Skeletal muscle tissue (tissue), 4 donors: ENCODE measurements around the gene NUB1. TPM values are rescaled to one million over a fixed set of nuclear protein-coding genes. Genes with fewer than 3 reads are reported as not detected.
A peak's percentile ranks its signal among the peaks of the same experiment; 100 is the strongest.

Experiments
- H3K27ac ChIP-seq: one replicate; pipeline ENCODE4 v1.7.0; 2013; ENCODE audit warnings: mild to moderate bottlenecking, low read depth, low read length, inconsistent platforms
- H3K27me3 ChIP-seq, 3 donors: one replicate each; pipeline ENCODE4 v1.7.0; 2013; ENCODE audit warnings: low read length in 3 of 3; ENCODE audit not compliant: control insufficient read depth in 3 of 3, insufficient read depth in 3 of 3
- H3K36me3 ChIP-seq, 3 donors: one replicate each; pipeline ENCODE4 v1.7.0; 2013; ENCODE audit warnings: low read length in 3 of 3; ENCODE audit not compliant: control insufficient read depth in 3 of 3, insufficient read depth in 3 of 3
- H3K4me1 ChIP-seq, 3 donors: one replicate each; pipeline ENCODE4 v1.7.0; 2013; ENCODE audit warnings: low read length in 3 of 3, mild to moderate bottlenecking in 3 of 3; ENCODE audit not compliant: control insufficient read depth in 3 of 3, insufficient read depth in 3 of 3
- H3K4me3 ChIP-seq, 3 donors: one replicate each; pipeline ENCODE4 v1.7.0; 2013; ENCODE audit warnings: low read length in 3 of 3
- H3K9ac ChIP-seq, 3 donors: one replicate each; pipeline ENCODE4 v1.7.0; 2013; ENCODE audit warnings: low read length in 3 of 3, mild to moderate bottlenecking in 3 of 3, moderate library complexity in 2 of 3, low read depth in 1 of 3
- H3K9me3 ChIP-seq, 3 donors: one replicate each; pipeline ENCODE4 v1.7.0; 2013; ENCODE audit warnings: low read length in 3 of 3; ENCODE audit not compliant: control insufficient read depth in 3 of 3
- total RNA-seq: library from RNA; depleted of rRNA; stranded (reverse); fragments of >200 nt; gene quantifications from one replicate; pipeline ENCODE4 v1.2.3, GENCODE V29; 2014
- donor health status: Osteomylitis.

Gene NUB1
- total RNA-seq, 1 donor from 2014 or later: 20.9 TPM

GRCh38 chr7:151351967-151352366 is 10.4 kb downstream of the NUB1 start:
- no peaks in the 10 kb centered on the region for H3K9me3 ChIP-seq
- H3K27me3 ChIP-seq: no peaks in the 10 kb centered on the region
- H3K4me3 ChIP-seq: no peak overlapping the region
- peaks cover 4 to 7% (median 4%) of the 10 kb centered on the region in 3 donors for H3K4me1 ChIP-seq
- no peak overlapping the region for H3K27ac ChIP-seq
- H3K36me3 ChIP-seq: peaks cover 40 to 69% (median 61%) of the 10 kb centered on the region in 3 donors
- H3K9ac ChIP-seq: no peak overlapping the region

GRCh38 chr7:151352512-151352911 is 10.9 kb downstream of the NUB1 start:
- Histone ChIP-seq H3K9ac (no peak overlapping the region), H3K9me3 (no peaks in the 10 kb centered on the region), H3K4me1 (peaks cover 4 to 7% (median 4%) of the 10 kb centered on the region in 3 donors), H3K36me3 (peaks cover 40 to 72% (median 59%) of the 10 kb centered on the region in 3 donors), H3K4me3 (no peak overlapping the region), H3K27me3 (no peaks in the 10 kb centered on the region), H3K27ac (no peak overlapping the region)

- Histone ChIP-seq H3K4me1 (peaks cover 0 to 2% (median 0%) of the 10 kb centered on the region in 3 donors), H3K27me3 (no peaks in the 10 kb centered on the region), H3K9me3 (no peaks in the 10 kb centered on the region), H3K4me3 (no peak overlapping the region), H3K27ac (no peak overlapping the region), H3K36me3 (peaks cover 24 to 40% (median 29%) of the 10 kb centered on the region in 3 donors), H3K9ac (no peak overlapping the region)
Observed at GRCh38 chr7:151361193-151361959, 19.8 kb downstream of the NUB1 start.

GRCh38 chr7:151363182-151363581 is 21.6 kb downstream of the NUB1 start:
- Histone ChIP-seq H3K27me3 (no peaks in the 10 kb centered on the region), H3K9ac (no peak overlapping the region), H3K4me1 (peaks cover under 1 to 5% (median under 1%) of the 10 kb centered on the region in 3 donors), H3K27ac (no peak overlapping the region), H3K36me3 (peaks cover 22 to 28% (median 23%) of the 10 kb centered on the region in 3 donors), H3K9me3 (no peaks in the 10 kb centered on the region), H3K4me3 (no peak overlapping the region)

GRCh38 chr7:151366166-151366879 is 24.7 kb downstream of the NUB1 start:
- Histone ChIP-seq H3K4me3 (no peak overlapping the region), H3K9ac (no peak overlapping the region), H3K27me3 (no peaks in the 10 kb centered on the region), H3K27ac (peak overlapping the region; percentile 31), H3K4me1 (peaks cover 3 to 8% (median 6%) of the 10 kb centered on the region in 3 donors), H3K36me3 (peaks cover 20 to 24% (median 23%) of the 10 kb centered on the region in 3 donors), H3K9me3 (no peaks in the 10 kb centered on the region)

GRCh38 chr7:151366880-151367222 is 25.2 kb downstream of the NUB1 start:
- Histone ChIP-seq H3K36me3 (peaks cover 20 to 24% (median 23%) of the 10 kb centered on the region in 3 donors), H3K4me1 (peaks cover 3 to 8% (median 6%) of the 10 kb centered on the region in 3 donors), H3K9me3 (no peaks in the 10 kb centered on the region), H3K4me3 (no peak overlapping the region), H3K27me3 (no peaks in the 10 kb centered on the region), H3K9ac (no peak overlapping the region), H3K27ac (no peak overlapping the region)

GRCh38 chr7:151367284-151367683 is 25.7 kb downstream of the NUB1 start:
- no peaks in the 10 kb centered on the region for H3K27me3 ChIP-seq
- peaks cover 19 to 23% (median 21%) of the 10 kb centered on the region in 3 donors for H3K36me3 ChIP-seq
- H3K4me3 ChIP-seq: no peak overlapping the region
- H3K9ac ChIP-seq: no peak overlapping the region
- H3K4me1 ChIP-seq: peaks cover 3 to 8% (median 6%) of the 10 kb centered on the region in 3 donors
- no peak overlapping the region for H3K27ac ChIP-seq
- no peaks in the 10 kb centered on the region for H3K9me3 ChIP-seq

GRCh38 chr7:151368136-151368571 is 26.5 kb downstream of the NUB1 start:
- Histone ChIP-seq H3K4me3 (no peak overlapping the region), H3K36me3 (peaks cover 17 to 22% (median 18%) of the 10 kb centered on the region in 3 donors), H3K9me3 (no peaks in the 10 kb centered on the region), H3K9ac (no peak overlapping the region), H3K27ac (no peak overlapping the region), H3K4me1 (peaks cover 3 to 8% (median 6%) of the 10 kb centered on the region in 3 donors), H3K27me3 (no peaks in the 10 kb centered on the region)

GRCh38 chr7:151371266-151371665 is 29.7 kb downstream of the NUB1 start:
- no peaks in the 10 kb centered on the region for H3K9me3 ChIP-seq
- H3K27ac ChIP-seq: no peak overlapping the region
- no peak overlapping the region for H3K4me3 ChIP-seq
- peaks cover 3 to 6% (median 6%) of the 10 kb centered on the region in 3 donors for H3K4me1 ChIP-seq
- H3K9ac ChIP-seq: no peak overlapping the region
- H3K27me3 ChIP-seq: no peaks in the 10 kb centered on the region
- H3K36me3 ChIP-seq: peaks cover 37 to 44% (median 44%) of the 10 kb centered on the region in 3 donors
